H9 (cell line): ENCODE data around the gene SEC14L5. TPM values are rescaled to one million over a fixed set of nuclear protein-coding genes. Genes with fewer than 3 reads are reported as not detected.

Experiments
- DNase-seq: peaks from one replicate; pipeline ENCODE4 v3.0.0-alpha.2; 2017
- H2AFZ ChIP-seq: one replicate; pipeline ENCODE4 v1.6.1; 2013; ENCODE audit warnings: mild to moderate bottlenecking, low read length, control low read depth, moderate library complexity
- H2AK5ac ChIP-seq: 2 replicates; pipeline ENCODE4 v1.6.1; 2013; ENCODE audit warnings: low read length, control low read depth, mixed read lengths; ENCODE audit not compliant: insufficient read length
- H2BK120ac ChIP-seq: one replicate; pipeline ENCODE4 v1.6.1; 2013; ENCODE audit warnings: low read depth, mild to moderate bottlenecking, low read length, control low read depth, inconsistent platforms; ENCODE audit not compliant: poor library complexity, severe bottlenecking
- H2BK12ac ChIP-seq: 2 replicates; pipeline ENCODE4 v1.6.1; 2013; ENCODE audit warnings: low read length, control low read depth, mixed read lengths, low read depth; ENCODE audit not compliant: insufficient read length
- H2BK15ac ChIP-seq: 2 replicates; pipeline ENCODE4 v1.6.1; 2013; ENCODE audit warnings: low read depth, low read length, control low read depth
- H2BK20ac ChIP-seq: one replicate; pipeline ENCODE4 v1.6.1; 2013; ENCODE audit warnings: low read depth, mild to moderate bottlenecking, low read length, control low read depth, inconsistent platforms; ENCODE audit not compliant: poor library complexity, severe bottlenecking
- H2BK5ac ChIP-seq: 2 replicates; pipeline ENCODE4 v1.6.1; 2013; ENCODE audit warnings: low read length, control low read depth, mixed read lengths; ENCODE audit not compliant: insufficient read length
- H3K14ac ChIP-seq: 2 replicates; pipeline ENCODE4 v1.6.1; 2013; ENCODE audit warnings: low read length, control low read depth; ENCODE audit not compliant: insufficient read depth
- H3K18ac ChIP-seq: 2 replicates; pipeline ENCODE4 v1.6.1; 2013; ENCODE audit warnings: low read depth, mild to moderate bottlenecking, mixed read lengths, low read length, control low read depth; ENCODE audit not compliant: insufficient read length
- H3K23ac ChIP-seq: 2 replicates; pipeline ENCODE4 v1.6.1; 2013; ENCODE audit warnings: low read length, control low read depth, mixed read lengths, low read depth; ENCODE audit not compliant: insufficient read length
- H3K23me2 ChIP-seq: 2 replicates; pipeline ENCODE4 v1.6.1; 2013; ENCODE audit warnings: low read depth, mild to moderate bottlenecking, mixed read lengths, low read length, control low read depth; ENCODE audit not compliant: insufficient read length, poor library complexity, severe bottlenecking
- H3K27ac ChIP-seq: 2 replicates; pipeline ENCODE4 v1.5.1; 2013; ENCODE audit warnings: low read length, control low read depth, mixed read lengths, low read depth; ENCODE audit not compliant: insufficient read length
- H3K27me3 ChIP-seq: 2 replicates; pipeline ENCODE4 v1.6.1; 2013; ENCODE audit warnings: low read length, control low read depth, inconsistent platforms; ENCODE audit not compliant: insufficient read depth
- H3K4ac ChIP-seq: 2 replicates; pipeline ENCODE4 v1.6.1; 2013; ENCODE audit warnings: low read depth, mild to moderate bottlenecking, control low read depth, inconsistent platforms, low read length, moderate library complexity
- H3K4me1 ChIP-seq: 2 replicates; pipeline ENCODE4 v1.6.1; 2013; ENCODE audit warnings: low read length, control low read depth, inconsistent platforms; ENCODE audit not compliant: insufficient read depth
- H3K4me2 ChIP-seq: 2 replicates; pipeline ENCODE4 v1.6.1; 2013; ENCODE audit warnings: low read length, control low read depth, mixed read lengths; ENCODE audit not compliant: insufficient read length, insufficient read depth
- H3K56ac ChIP-seq: 2 replicates; pipeline ENCODE4 v1.6.1; 2013; ENCODE audit warnings: low read depth, mild to moderate bottlenecking, mixed read lengths, low read length, control low read depth; ENCODE audit not compliant: insufficient read length
- H3K79me1 ChIP-seq: 2 replicates; pipeline ENCODE4 v1.6.1; 2013; ENCODE audit warnings: low read depth, mild to moderate bottlenecking, moderate library complexity, low read length, control low read depth, inconsistent platforms; ENCODE audit not compliant: insufficient read depth, poor library complexity, severe bottlenecking
- H3K79me2 ChIP-seq: 2 replicates; pipeline ENCODE4 v1.6.1; 2013; ENCODE audit warnings: low read length, control low read depth, inconsistent platforms; ENCODE audit not compliant: insufficient read depth
- H3K9ac ChIP-seq: 2 replicates; pipeline ENCODE4 v1.6.1; 2013; ENCODE audit warnings: low read length, control low read depth, mixed read lengths; ENCODE audit not compliant: insufficient read length; ENCODE audit errors: extremely low read depth
- H3K9me3 ChIP-seq: one replicate; pipeline ENCODE4 v1.6.1; 2013; ENCODE audit warnings: low read depth, low read length, inconsistent platforms; ENCODE audit not compliant: control insufficient read depth
- H3T11ph ChIP-seq: one replicate; pipeline ENCODE4 v1.6.1; 2013; ENCODE audit warnings: mild to moderate bottlenecking, low read length, control low read depth, inconsistent platforms
- H4K20me1 ChIP-seq: one replicate; pipeline ENCODE4 v1.6.1; 2013; ENCODE audit not compliant: control insufficient read depth, insufficient read length, insufficient read depth
- H4K5ac ChIP-seq: 2 replicates; pipeline ENCODE4 v1.6.1; 2013; ENCODE audit warnings: low read depth, mild to moderate bottlenecking, mixed read lengths, low read length, control low read depth; ENCODE audit not compliant: insufficient read length
- H4K8ac ChIP-seq: replicated peaks from 2 replicates; pipeline ENCODE4 v1.6.1; 2013; ENCODE audit warnings: low read length, control low read depth, mixed read lengths, low read depth; ENCODE audit not compliant: insufficient read length
- H4K91ac ChIP-seq: 2 replicates; pipeline ENCODE4 v1.6.1; 2013; ENCODE audit warnings: low read depth, mild to moderate bottlenecking, moderate library complexity, mixed read lengths, low read length, control low read depth; ENCODE audit not compliant: insufficient read length
- H3K27ac Mint-ChIP-seq, 3 experiments: 2 replicates in 2 of 3; 3 replicates in 1 of 3; pipeline ENCODE4 v1.8.0; 2020 to 2021; ENCODE audit warnings: mixed read lengths in 3 of 3, mild to moderate bottlenecking in 1 of 3, moderate library complexity in 1 of 3
- H3K27me3 Mint-ChIP-seq: 2 replicates; pipeline ENCODE4 v1.8.0; 2021; ENCODE audit warnings: low read depth, mild to moderate bottlenecking, moderate library complexity, mixed read lengths
- H3K36me3 Mint-ChIP-seq, 3 experiments: 2 replicates in 2 of 3; 3 replicates in 1 of 3; pipeline ENCODE4 v1.8.0; 2020 to 2021; ENCODE audit warnings: low read depth in 3 of 3, mixed read lengths in 3 of 3; ENCODE audit not compliant: insufficient read depth in 1 of 3
- H3K4me1 Mint-ChIP-seq, 2 experiments: 2 replicates each; pipeline ENCODE4 v1.8.0; 2020; ENCODE audit warnings: mixed read lengths in 2 of 2
- H3K4me3 Mint-ChIP-seq, 2 experiments: 2 replicates in 1 of 2; 3 replicates in 1 of 2; pipeline ENCODE4 v1.8.0; 2020 to 2021; ENCODE audit warnings: mild to moderate bottlenecking in 2 of 2, mixed read lengths in 2 of 2, moderate library complexity in 1 of 2
- H3K9me3 Mint-ChIP-seq, 2 experiments: 2 replicates in 1 of 2; 3 replicates in 1 of 2; pipeline ENCODE4 v1.8.0; 2020; ENCODE audit warnings: mild to moderate bottlenecking in 2 of 2, mixed read lengths in 2 of 2, moderate library complexity in 1 of 2
- CTCF ChIP-seq: fragments of 200-600 bp; sonication (generic); conservative IDR thresholded peaks from 3 replicates; pipeline ENCODE4 v1.8.0; 2021; ENCODE audit warnings: antibody characterized with exemption, mild to moderate bottlenecking
- WGBS: extraction: QIAGEN DNeasy Blood & Tissue Kit; methylation state at CpG from one replicate; pipeline ENCODE4 v1.1.7; 2013; ENCODE audit warnings: missing lambda C conversion rate, low lambda C conversion rate, mixed read lengths; ENCODE audit not compliant: insufficient read length; ENCODE audit errors: extremely low coverage; 5-methylcytosine and 5-hydroxymethylcytosine counted together
- total RNA-seq: library from RNA; stranded (reverse); gene quantifications from 2 replicates; pipeline ENCODE4 v1.2.1, GENCODE V29; 2021

Gene SEC14L5
- total RNA-seq, 1 experiment from 2014 or later: 4.1 TPM

- no peak overlapping the region for H3K9ac ChIP-seq
- no peak overlapping the region for H2BK120ac ChIP-seq
- H2AFZ ChIP-seq: no peak overlapping the region
- H3K27ac ChIP-seq: no peak overlapping the region
- no peak overlapping the region for H4K5ac ChIP-seq
- H4K8ac ChIP-seq: no peak overlapping the region
- H3K4ac ChIP-seq: no peak overlapping the region
- H3K23me2 ChIP-seq: no peaks in the 10 kb centered on the region
- no peak for TF ChIP-seq CTCF
- no peak overlapping the region for H3K4me3 Mint-ChIP-seq
- H4K91ac ChIP-seq: no peak overlapping the region
- H3K56ac ChIP-seq: no peak overlapping the region
- H3K27me3 ChIP-seq: no peaks in the 10 kb centered on the region
- H3K9me3 ChIP-seq: no peaks in the 10 kb centered on the region
- H2AK5ac ChIP-seq: no peak overlapping the region
- no peaks in the 10 kb centered on the region for H3K4me1 ChIP-seq
- H3K9me3 Mint-ChIP-seq: no peaks in the 10 kb centered on the region
- H3K27ac Mint-ChIP-seq: no peak overlapping the region; a peak in 1 of 7 replicates
- peaks cover 5 to 10% of the 10 kb centered on the region in 2 experiments for H3K4me1 Mint-ChIP-seq
- H2BK5ac ChIP-seq: no peak overlapping the region
- H2BK20ac ChIP-seq: no peak overlapping the region
- H2BK12ac ChIP-seq: no peak overlapping the region
- H2BK15ac ChIP-seq: no peak overlapping the region
- H3K18ac ChIP-seq: no peak overlapping the region
- no peak for DNase-seq
- no peak overlapping the region for H3T11ph ChIP-seq
- no CpG with 5 or more reads among the region's 7 CpGs for WGBS
- no peak overlapping the region for H3K4me2 ChIP-seq
- H3K36me3 Mint-ChIP-seq: no peaks in the 10 kb centered on the region
- no peaks in the 10 kb centered on the region for H3K79me2 ChIP-seq
- H3K23ac ChIP-seq: no peak overlapping the region
- no peak overlapping the region for H3K14ac ChIP-seq
- no peaks in the 10 kb centered on the region for H4K20me1 ChIP-seq
- no peaks in the 10 kb centered on the region for H3K27me3 Mint-ChIP-seq
- H3K79me1 ChIP-seq: no peaks in the 10 kb centered on the region
Observed at GRCh38 chr16:4913130-4913773, 44.9 kb upstream of the SEC14L5 start.
